GM12873 (cell line): ENCODE measurements around the gene POLR2A.

Experiments
- CTCF ChIP-seq: IDR thresholded peaks from 2 replicates; pipeline ENCODE4 v1.5.1; 2012; ENCODE audit warnings: low read depth, mild to moderate bottlenecking, moderate library complexity, low read length, control low read depth; ENCODE audit not compliant: insufficient read depth; ENCODE audit errors: missing control alignments

POLR2A gene

DNA sequence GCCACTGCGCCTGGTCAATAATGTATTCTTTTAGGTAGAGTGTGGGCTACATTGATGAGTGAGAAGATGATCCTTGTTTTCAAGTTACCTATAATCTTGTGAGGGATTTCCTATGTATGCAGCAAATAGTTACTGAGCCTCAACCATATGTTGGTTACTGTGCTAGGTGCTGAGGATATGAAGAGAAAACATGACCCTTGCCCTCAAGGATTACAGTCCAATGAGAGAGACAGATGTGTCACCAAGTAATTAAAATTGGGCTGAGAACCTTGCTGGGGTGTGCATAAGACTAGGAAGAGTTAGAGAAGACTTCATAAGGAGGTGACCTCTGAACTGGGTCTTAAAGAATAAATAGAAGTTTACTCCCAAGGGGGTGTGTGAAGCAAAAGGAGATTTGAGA is 7.4 kb downstream of the POLR2A start:
- TF ChIP-seq CTCF, result no peak

- TF ChIP-seq CTCF, result no peak
Measured at GRCh38 chr17:7493941-7494340, 9.8 kb downstream of the POLR2A start.

DNA sequence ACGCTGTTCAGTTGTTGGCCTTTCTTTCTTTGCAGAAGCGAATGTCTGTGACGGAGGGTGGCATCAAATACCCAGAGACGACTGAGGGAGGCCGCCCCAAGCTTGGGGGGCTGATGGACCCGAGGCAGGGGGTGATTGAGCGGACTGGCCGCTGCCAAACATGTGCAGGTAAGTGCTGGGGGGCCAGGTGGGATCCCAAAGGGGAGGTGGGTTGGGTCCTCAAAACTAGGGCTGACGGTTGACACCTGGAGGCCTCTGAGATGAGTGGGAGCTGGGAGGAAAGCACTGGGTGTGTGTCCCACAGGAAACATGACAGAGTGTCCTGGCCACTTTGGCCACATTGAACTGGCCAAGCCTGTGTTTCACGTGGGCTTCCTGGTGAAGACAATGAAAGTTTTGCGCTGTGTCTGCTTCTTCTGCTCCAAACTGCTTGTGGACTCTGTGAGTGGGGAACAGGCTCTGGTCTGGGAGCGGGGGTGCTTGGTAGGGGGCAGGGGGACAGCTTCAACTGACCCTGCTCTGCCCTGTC is 11.8 kb downstream of the POLR2A start:
- no peak for TF ChIP-seq CTCF

DNA sequence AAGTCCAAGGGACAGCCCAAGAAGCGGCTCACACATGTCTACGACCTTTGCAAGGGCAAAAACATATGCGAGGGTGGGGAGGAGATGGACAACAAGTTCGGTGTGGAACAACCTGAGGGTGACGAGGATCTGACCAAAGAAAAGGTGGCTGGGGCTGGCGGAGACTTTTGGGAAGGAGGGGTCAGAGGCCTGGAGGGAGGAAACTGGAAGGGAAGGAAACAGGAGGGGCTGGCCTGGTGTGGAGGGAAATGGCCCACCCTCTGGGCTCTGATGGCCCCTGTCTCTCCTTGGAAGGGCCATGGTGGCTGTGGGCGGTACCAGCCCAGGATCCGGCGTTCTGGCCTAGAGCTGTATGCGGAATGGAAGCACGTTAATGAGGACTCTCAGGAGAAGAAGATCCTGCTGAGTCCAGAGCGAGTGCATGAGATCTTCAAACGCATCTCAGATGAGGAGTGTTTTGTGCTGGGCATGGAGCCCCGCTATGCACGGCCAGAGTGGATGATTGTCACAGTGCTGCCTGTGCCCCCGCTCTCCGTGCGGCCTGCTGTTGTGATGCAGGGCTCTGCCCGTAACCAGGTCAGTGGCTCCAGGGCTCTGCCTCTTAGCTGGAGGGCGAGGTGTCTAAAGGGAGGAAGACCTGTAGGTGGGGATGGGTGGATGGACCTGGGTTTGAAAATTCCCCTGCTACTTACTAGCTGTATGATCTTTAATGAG is 12.5 kb downstream of the POLR2A start:
- TF ChIP-seq CTCF, result no peak

GRCh38 chr17:7497228-7497627 is 13.1 kb downstream of the POLR2A start:
- no peak for TF ChIP-seq CTCF

GRCh38 chr17:7497636-7498035 is 13.5 kb downstream of the POLR2A start:
- TF ChIP-seq CTCF, result no peak

DNA sequence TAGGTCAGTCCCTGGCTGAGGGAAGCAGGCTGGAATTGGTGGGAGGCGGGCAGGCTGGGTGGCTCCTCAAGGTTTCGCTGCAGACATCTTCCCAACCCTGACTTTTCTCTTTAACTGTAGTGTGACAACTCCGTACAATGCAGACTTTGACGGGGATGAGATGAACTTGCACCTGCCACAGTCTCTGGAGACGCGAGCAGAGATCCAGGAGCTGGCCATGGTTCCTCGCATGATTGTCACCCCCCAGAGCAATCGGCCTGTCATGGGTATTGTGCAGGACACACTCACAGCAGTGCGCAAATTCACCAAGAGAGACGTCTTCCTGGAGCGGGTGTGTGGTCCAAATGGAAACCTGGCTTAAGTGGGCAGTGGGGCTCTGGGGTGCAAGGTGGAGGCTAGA is 15.0 kb downstream of the POLR2A start:
- no peak for TF ChIP-seq CTCF
